Adipocyte (in vitro differentiated cells): ENCODE data around the gene ERH.
"Not testable (repeated sequence)": the region's sequence is repeated elsewhere in the genome, so short reads cannot be mapped to it uniquely, and the experiment has no call there.

ENCODE experiments used
- DNase-seq: peaks from one replicate; pipeline ENCODE4 v3.0.0-alpha.2; 2015; ENCODE audit warnings: low read depth
- H3K27me3 ChIP-seq: replicated peaks from 2 replicates; pipeline ENCODE4 v1.7.0; 2013; ENCODE audit warnings: mild to moderate bottlenecking, low read length, moderate library complexity; ENCODE audit not compliant: control insufficient read depth, insufficient read depth
- H3K36me3 ChIP-seq: 2 replicates; pipeline ENCODE4 v1.7.0; 2013; ENCODE audit warnings: low read length, mild to moderate bottlenecking, moderate library complexity; ENCODE audit not compliant: control insufficient read depth, insufficient read depth, severe bottlenecking
- H3K4me1 ChIP-seq: 2 replicates; pipeline ENCODE4 v1.7.0; 2013; ENCODE audit warnings: mild to moderate bottlenecking, low read length, moderate library complexity; ENCODE audit not compliant: control insufficient read depth, insufficient read depth
- H3K4me3 ChIP-seq: 2 replicates; pipeline ENCODE4 v1.7.0; 2013; ENCODE audit warnings: mild to moderate bottlenecking, low read length, moderate library complexity
- H3K9ac ChIP-seq: 2 replicates; pipeline ENCODE4 v1.7.0; 2013; ENCODE audit warnings: mild to moderate bottlenecking, low read length, moderate library complexity
- H3K9me3 ChIP-seq: 2 replicates; pipeline ENCODE4 v1.7.0; 2013; ENCODE audit warnings: mild to moderate bottlenecking, low read length, moderate library complexity; ENCODE audit not compliant: control insufficient read depth

Gene ERH

GRCh38 chr14:69392481-69392880 lies 5.6 kb downstream of the ERH start:
- DNase-seq: no peak
- Histone ChIP-seq H3K9ac (no peak overlapping the region), H3K9me3 (no peaks in the 10 kb centered on the region), H3K4me1 (peaks cover 23% of the 10 kb centered on the region), H3K27me3 (no peaks in the 10 kb centered on the region), H3K36me3 (peaks cover 79% of the 10 kb centered on the region), H3K4me3 (no peak overlapping the region)

DNA sequence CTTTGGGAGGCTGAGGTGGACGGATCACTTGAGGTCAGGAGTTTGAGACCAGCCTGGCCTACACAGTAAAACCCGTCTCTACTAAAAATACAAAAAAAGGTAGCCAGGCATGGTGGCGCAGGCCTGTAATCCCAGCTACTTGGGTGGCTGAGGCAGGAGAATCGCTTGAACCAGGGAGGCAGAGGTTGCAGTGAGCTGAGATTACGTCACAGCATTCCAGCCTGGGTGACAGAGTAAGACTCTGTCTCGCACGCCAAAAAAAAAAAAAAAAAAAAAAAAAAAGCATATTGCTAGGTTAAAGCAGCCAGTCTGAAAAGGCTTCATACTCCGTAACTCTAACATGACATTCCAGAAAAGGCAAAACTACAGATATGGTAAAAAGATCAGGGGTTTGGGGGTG lies 6.7 kb downstream of the ERH start:
- Histone ChIP-seq H3K36me3 (peaks cover 88% of the 10 kb centered on the region), H3K4me1 (peaks cover 13% of the 10 kb centered on the region)
- not testable (repeated sequence) for H3K9ac ChIP-seq, DNase-seq, H3K27me3 ChIP-seq, H3K4me3 ChIP-seq, H3K9me3 ChIP-seq

GRCh38 chr14:69387311-69387710 lies 10.8 kb downstream of the ERH start:
- DNase-seq: no peak
- no peak overlapping the region for H3K9ac ChIP-seq
- H3K9me3 ChIP-seq: no peaks in the 10 kb centered on the region
- no peaks in the 10 kb centered on the region for H3K27me3 ChIP-seq
- H3K4me1 ChIP-seq: peaks cover 19% of the 10 kb centered on the region
- H3K4me3 ChIP-seq: no peak overlapping the region
- H3K36me3 ChIP-seq: peaks cover 88% of the 10 kb centered on the region

- Histone ChIP-seq H3K36me3 (peaks cover 59% of the 10 kb centered on the region), H3K4me3 (no peak overlapping the region), H3K27me3 (no peaks in the 10 kb centered on the region), H3K9me3 (peaks cover 8% of the 10 kb centered on the region), H3K4me1 (peaks cover 14% of the 10 kb centered on the region), H3K9ac (no peak overlapping the region)
- no peak for DNase-seq
These were observed 19.8 kb downstream of the ERH start for GRCh38 chr14:69378274-69378673.

DNA sequence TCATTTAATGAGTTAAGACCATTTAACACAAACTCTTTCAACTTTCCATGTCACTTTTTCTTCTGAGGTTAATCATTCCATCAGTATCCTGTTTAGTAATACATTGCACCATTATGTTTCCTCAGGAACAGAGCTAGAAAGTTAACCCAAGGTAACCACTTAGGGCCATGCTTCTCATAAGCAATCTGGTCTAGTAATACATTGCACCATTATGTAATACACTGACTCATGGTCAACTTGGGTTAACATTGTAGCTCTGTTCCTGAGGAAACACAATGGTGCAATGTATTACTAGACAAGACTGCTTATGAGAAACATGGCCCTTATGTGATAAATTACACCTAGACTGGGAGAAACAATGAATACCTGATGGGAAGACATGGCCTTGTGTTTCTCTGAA lies 21.7 kb downstream of the ERH start:
- H3K36me3 ChIP-seq: peaks cover 42% of the 10 kb centered on the region
- DNase-seq: peak; percentile 20
- H3K9ac ChIP-seq: no peak overlapping the region
- H3K4me3 ChIP-seq: no peak overlapping the region
- peaks cover 14% of the 10 kb centered on the region for H3K4me1 ChIP-seq
- H3K9me3 ChIP-seq: peaks cover 8% of the 10 kb centered on the region
- H3K27me3 ChIP-seq: no peaks in the 10 kb centered on the region

GRCh38 chr14:69375722-69376121 lies 22.4 kb downstream of the ERH start:
- Histone ChIP-seq H3K27me3 (no peaks in the 10 kb centered on the region), H3K36me3 (peaks cover 40% of the 10 kb centered on the region), H3K9ac (no peak overlapping the region), H3K4me1 (peaks cover 14% of the 10 kb centered on the region), H3K9me3 (peaks cover 8% of the 10 kb centered on the region), H3K4me3 (no peak overlapping the region)
- DNase-seq: no peak

DNA sequence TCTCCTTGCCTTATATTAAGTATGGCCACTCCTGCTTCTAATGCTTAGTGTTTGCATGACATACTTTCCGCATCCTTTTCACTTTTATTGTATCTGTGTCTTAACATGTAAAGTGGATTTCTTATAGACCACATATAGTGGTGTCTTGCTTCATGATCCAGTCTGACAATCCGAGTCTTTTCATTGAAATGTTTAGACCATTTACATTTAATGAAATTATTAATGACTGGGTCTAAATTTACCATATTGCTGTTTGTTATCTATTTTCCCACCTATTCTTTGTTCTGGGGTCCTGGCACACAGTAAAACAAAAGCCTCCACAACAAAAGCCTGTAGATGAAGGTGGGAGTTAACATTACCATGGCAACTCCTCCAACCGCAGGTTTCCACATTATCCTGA lies 22.9 kb downstream of the ERH start:
- Histone ChIP-seq H3K36me3 (peaks cover 34% of the 10 kb centered on the region), H3K4me1 (peaks cover 14% of the 10 kb centered on the region), H3K9me3 (peaks cover 8% of the 10 kb centered on the region), H3K9ac (no peak overlapping the region), H3K4me3 (no peak overlapping the region), H3K27me3 (no peaks in the 10 kb centered on the region)
- no peak for DNase-seq

- peaks cover 14% of the 10 kb centered on the region for H3K4me1 ChIP-seq
- peaks cover 8% of the 10 kb centered on the region for H3K9me3 ChIP-seq
- no peak overlapping the region for H3K9ac ChIP-seq
- no peak overlapping the region for H3K4me3 ChIP-seq
- no peaks in the 10 kb centered on the region for H3K27me3 ChIP-seq
- DNase-seq: no peak
- H3K36me3 ChIP-seq: peaks cover 26% of the 10 kb centered on the region
These were observed 23.9 kb downstream of the ERH start for GRCh38 chr14:69374235-69374634.

DNA sequence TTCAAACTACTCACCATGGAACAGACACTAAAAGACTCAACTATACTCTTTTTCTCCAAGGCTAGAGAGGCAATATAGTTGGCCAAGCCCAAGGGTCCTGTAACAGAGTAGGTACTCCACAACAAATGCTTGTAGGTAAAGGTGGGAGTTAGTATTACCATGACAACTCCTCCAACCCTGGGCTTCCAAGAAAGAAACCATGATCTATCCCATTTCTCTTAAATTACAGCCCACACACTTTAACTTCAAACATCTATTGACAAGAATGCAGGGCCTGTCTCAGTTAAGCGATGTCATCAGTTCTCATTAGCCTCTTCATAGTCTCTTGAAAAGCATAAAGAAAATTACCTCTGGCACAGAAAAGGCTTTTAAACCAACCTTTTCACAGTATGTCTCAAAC lies 25.0 kb downstream of the ERH start:
- Histone ChIP-seq H3K36me3 (peaks cover 22% of the 10 kb centered on the region), H3K27me3 (no peaks in the 10 kb centered on the region), H3K4me1 (peaks cover 13% of the 10 kb centered on the region), H3K4me3 (no peak overlapping the region), H3K9ac (no peak overlapping the region), H3K9me3 (peaks cover 8% of the 10 kb centered on the region)
- DNase-seq: no peak

GRCh38 chr14:69372146-69372545 lies 26.0 kb downstream of the ERH start:
- no peak for DNase-seq
- Histone ChIP-seq H3K36me3 (peaks cover 22% of the 10 kb centered on the region), H3K9ac (no peak overlapping the region), H3K4me1 (peaks cover 11% of the 10 kb centered on the region), H3K9me3 (peaks cover 8% of the 10 kb centered on the region), H3K4me3 (no peak overlapping the region), H3K27me3 (no peaks in the 10 kb centered on the region)

GRCh38 chr14:69370061-69370460 lies 28.0 kb downstream of the ERH start:
- H3K27me3 ChIP-seq: no peaks in the 10 kb centered on the region
- no peak overlapping the region for H3K9ac ChIP-seq
- no peak overlapping the region for H3K4me3 ChIP-seq
- H3K36me3 ChIP-seq: peaks cover 5% of the 10 kb centered on the region
- no peaks in the 10 kb centered on the region for H3K4me1 ChIP-seq
- no peak for DNase-seq
- peaks cover 2% of the 10 kb centered on the region for H3K9me3 ChIP-seq

GRCh38 chr14:69368381-69368780 lies 29.7 kb downstream of the ERH start:
- Histone ChIP-seq H3K4me3 (no peak overlapping the region), H3K4me1 (no peaks in the 10 kb centered on the region), H3K9ac (no peak overlapping the region), H3K27me3 (no peaks in the 10 kb centered on the region), H3K9me3 (no peaks in the 10 kb centered on the region), H3K36me3 (no peaks in the 10 kb centered on the region)
- DNase-seq: no peak
